ENCODE results near the gene NRXN3.

- TF ChIP-seq CTCF (IDR thresholded peaks at IDR 0.05 in 4 of 5, conservative IDR thresholded peaks at IDR 0.05 in 1 of 5) (no peak), POLR2A (IDR thresholded peaks at IDR 0.05) (no peak)
Observed at GRCh38 chr14:79586989-79587598, 1416.9 kb downstream of the NRXN3 start.
